Measurements from ENCODE around the gene DNAH12. TPM values are rescaled to one million over a fixed set of nuclear protein-coding genes. Genes with fewer than 3 reads are reported as not detected.
A peak's percentile ranks its signal among the peaks of the same experiment; 100 is the strongest.

The DNAH12 gene, protein sequence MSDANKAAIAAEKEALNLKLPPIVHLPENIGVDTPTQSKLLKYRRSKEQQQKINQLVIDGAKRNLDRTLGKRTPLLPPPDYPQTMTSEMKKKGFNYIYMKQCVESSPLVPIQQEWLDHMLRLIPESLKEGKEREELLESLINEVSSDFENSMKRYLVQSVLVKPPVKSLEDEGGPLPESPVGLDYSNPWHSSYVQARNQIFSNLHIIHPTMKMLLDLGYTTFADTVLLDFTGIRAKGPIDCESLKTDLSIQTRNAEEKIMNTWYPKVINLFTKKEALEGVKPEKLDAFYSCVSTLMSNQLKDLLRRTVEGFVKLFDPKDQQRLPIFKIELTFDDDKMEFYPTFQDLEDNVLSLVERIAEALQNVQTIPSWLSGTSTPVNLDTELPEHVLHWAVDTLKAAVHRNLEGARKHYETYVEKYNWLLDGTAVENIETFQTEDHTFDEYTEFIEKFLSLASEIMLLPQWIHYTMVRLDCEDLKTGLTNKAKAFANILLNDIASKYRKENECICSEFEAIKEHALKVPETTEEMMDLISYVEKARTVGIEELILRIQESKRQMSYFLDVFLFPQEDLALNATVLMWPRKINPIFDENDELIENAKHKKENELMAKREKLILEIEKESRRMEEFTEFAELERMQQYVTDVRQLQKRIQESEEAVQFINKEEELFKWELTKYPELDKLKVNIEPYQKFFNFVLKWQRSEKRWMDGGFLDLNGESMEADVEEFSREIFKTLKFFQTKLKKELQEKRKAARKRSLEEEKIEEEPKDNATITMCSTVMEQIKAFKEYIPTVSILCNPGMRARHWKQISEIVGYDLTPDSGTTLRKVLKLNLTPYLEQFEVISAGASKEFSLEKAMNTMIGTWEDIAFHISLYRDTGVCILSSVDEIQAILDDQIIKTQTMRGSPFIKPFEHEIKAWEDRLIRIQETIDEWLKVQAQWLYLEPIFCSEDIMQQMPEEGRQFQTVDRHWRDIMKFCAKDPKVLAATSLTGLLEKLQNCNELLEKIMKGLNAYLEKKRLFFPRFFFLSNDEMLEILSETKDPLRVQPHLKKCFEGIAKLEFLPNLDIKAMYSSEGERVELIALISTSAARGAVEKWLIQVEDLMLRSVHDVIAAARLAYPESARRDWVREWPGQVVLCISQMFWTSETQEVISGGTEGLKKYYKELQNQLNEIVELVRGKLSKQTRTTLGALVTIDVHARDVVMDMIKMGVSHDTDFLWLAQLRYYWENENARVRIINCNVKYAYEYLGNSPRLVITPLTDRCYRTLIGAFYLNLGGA (N-terminal part only)
- 0.27 TPM for polyA plus RNA-seq (2013, experiment 1 of 2)
- polyA plus RNA-seq (2013, experiment 2 of 2), result 0.18 TPM

DNA sequence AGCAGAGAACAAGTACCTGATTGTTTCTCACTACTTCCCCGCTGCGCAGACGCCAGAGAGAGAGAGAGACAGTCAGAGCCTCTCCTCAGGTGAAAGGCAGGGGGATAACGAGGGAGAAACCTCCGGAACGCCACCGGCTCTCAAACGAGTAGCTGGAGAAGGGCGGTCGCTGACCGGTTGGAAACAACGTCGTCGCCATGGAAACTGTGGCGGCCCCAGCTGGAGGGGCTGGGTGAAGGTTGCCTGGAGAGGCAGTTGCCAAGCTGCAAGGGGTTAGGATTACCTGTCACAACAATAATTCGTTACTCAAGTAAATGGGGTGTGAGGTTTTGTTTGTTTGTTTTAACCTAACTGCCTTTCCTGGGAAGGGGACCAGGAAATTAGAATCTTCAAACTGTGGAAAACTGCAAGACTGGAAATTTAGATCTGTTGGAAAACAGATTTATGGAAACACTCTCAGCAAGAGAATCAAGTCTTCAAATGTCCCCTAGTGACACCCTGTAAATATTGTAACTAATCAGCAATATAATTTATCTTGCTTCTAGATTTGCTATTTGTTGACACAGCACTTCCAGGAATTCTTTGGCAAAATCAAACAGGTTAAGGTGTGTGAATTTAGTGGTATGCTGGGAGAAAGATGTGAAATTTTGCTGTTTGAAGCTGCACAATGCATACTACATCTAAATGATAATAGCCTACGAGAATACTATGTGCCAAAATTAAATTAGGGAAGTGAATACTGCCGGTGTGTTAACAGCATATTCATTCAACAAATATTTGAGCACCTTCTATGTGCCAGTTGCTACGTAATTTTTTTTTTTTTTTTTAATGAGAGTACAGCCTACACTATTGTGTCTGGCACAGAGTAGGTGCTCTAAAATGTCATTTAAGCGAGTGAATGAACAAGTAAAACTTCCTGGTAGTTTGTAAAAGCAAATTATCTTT is at the start of gene DNAH12:
TSS of gene DNAH12 (minus strand) at position 164 of the 945 bp plus-strand sequence. CDS start 1,474 bp downstream, outside the sequence.
- no peak within 1 kb of the TSS for H4K5ac ChIP-seq (ENCODE audit: low read length)
- H3K56ac ChIP-seq (ENCODE audit: low read length), result no peak within 1 kb of the TSS
- H2BK15ac ChIP-seq (replicated peaks; ENCODE audit: low read depth), result no peak within 1 kb of the TSS
- no peaks in the 10 kb centered on the region for H3K4me1 ChIP-seq (ENCODE audit: control insufficient read depth, low read depth, low read length)
- no peak within 1 kb of the TSS for H3K23ac ChIP-seq (ENCODE audit: low read length)
- H3K9ac ChIP-seq (ENCODE audit: low read length), result no peak within 1 kb of the TSS
- no peak within 1 kb of the TSS for H2BK5ac ChIP-seq (ENCODE audit: low read length)
- no peak within 1 kb of the TSS for H3K18ac ChIP-seq (ENCODE audit: low read length)
- H2AK5ac ChIP-seq (ENCODE audit: low read length), result no peak within 1 kb of the TSS
- no peak within 1 kb of the TSS for H2BK120ac ChIP-seq (ENCODE audit: low read depth, low read length)
- no peaks in the 10 kb centered on the region for H3K36me3 ChIP-seq (ENCODE audit: control insufficient read depth, insufficient read depth, low read length)
- H3K4ac ChIP-seq (ENCODE audit: low read depth, low read length), result no peak within 1 kb of the TSS
- WGBS (ENCODE audit: extremely low coverage, insufficient coverage, low lambda C conversion rate), result no CpG with 5 or more reads among the region's 20 CpGs
- H3K27ac ChIP-seq (ENCODE audit: low read depth, low read length), result no peak within 1 kb of the TSS
- no peaks in the 10 kb centered on the region for H3K79me1 ChIP-seq (ENCODE audit: low read length)
- peak; percentile 99 for DNase-seq
- H3K4me2 ChIP-seq (ENCODE audit: low read length), result peak within 1 kb of the TSS; percentile 56
- no peak within 1 kb of the TSS for H3K4me3 ChIP-seq (ENCODE audit: low read length)
- no peaks in the 10 kb centered on the region for H3K27me3 ChIP-seq (ENCODE audit: insufficient read depth, low read length, poor library complexity)
- no peaks in the 10 kb centered on the region for H3K79me2 ChIP-seq (ENCODE audit: control insufficient read depth, insufficient read depth, low read length)
- H4K8ac ChIP-seq (ENCODE audit: low read depth, low read length), result no peak within 1 kb of the TSS

GRCh38 chr3:57592306-57592705 is 48.2 kb upstream of the DNAH12 start:
- Histone ChIP-seq H3K27ac (ENCODE audit: low read depth, low read length) (no peak overlapping the region), H3K23ac (ENCODE audit: low read length) (no peak overlapping the region), H3K18ac (ENCODE audit: low read length) (no peak overlapping the region), H3K79me1 (ENCODE audit: low read length) (no peaks in the 10 kb centered on the region), H3K9ac (ENCODE audit: low read length) (no peak overlapping the region), H3K56ac (ENCODE audit: low read length) (no peak overlapping the region), H2BK120ac (ENCODE audit: low read depth, low read length) (no peak overlapping the region), H2BK15ac (replicated peaks; ENCODE audit: low read depth) (no peak overlapping the region), H2BK5ac (ENCODE audit: low read length) (no peak overlapping the region), H3K4me3 (ENCODE audit: low read length) (no peak overlapping the region), H3K36me3 (ENCODE audit: control insufficient read depth, insufficient read depth, low read length) (no peaks in the 10 kb centered on the region), H3K4ac (ENCODE audit: low read depth, low read length) (no peak overlapping the region), H3K27me3 (ENCODE audit: insufficient read depth, low read length, poor library complexity) (no peaks in the 10 kb centered on the region), H4K5ac (ENCODE audit: low read length) (no peak overlapping the region), H2AK5ac (ENCODE audit: low read length) (no peak overlapping the region), H3K79me2 (ENCODE audit: control insufficient read depth, insufficient read depth, low read length) (peaks cover 79% of the 10 kb centered on the region), H3K4me1 (ENCODE audit: control insufficient read depth, low read depth, low read length) (no peaks in the 10 kb centered on the region), H4K8ac (ENCODE audit: low read depth, low read length) (no peak overlapping the region), H3K4me2 (ENCODE audit: low read length) (no peak overlapping the region)
- DNase-seq, result no peak
- no CpG with 5 or more reads among the region's 6 CpGs for WGBS (ENCODE audit: extremely low coverage, insufficient coverage, low lambda C conversion rate)

DNA sequence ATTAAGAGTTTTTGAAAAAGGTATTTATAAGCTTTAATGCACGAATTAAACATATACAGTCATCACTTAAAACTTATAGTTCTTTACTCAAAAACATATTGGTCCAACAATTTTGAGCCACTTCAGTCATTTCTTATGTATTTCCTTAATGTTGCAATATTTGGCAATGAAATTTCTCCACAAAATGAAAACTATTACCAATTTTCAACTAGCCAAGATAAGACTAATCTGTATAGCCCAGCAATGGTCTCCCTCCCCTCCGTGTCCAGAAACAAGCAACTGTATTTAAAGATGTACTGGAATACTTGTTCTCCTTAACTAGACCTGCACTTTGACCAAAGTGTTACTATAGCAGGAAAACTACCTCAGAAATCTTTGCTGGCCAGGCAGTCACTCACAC is 43.8 kb upstream of the DNAH12 start:
- Histone ChIP-seq H2BK5ac (ENCODE audit: low read length) (no peak overlapping the region), H4K8ac (ENCODE audit: low read depth, low read length) (no peak overlapping the region), H3K4me1 (ENCODE audit: control insufficient read depth, low read depth, low read length) (no peaks in the 10 kb centered on the region), H2BK15ac (replicated peaks; ENCODE audit: low read depth) (no peak overlapping the region), H3K4ac (ENCODE audit: low read depth, low read length) (no peak overlapping the region), H3K79me2 (ENCODE audit: control insufficient read depth, insufficient read depth, low read length) (peaks cover 64% of the 10 kb centered on the region), H3K4me3 (ENCODE audit: low read length) (no peak overlapping the region), H3K79me1 (ENCODE audit: low read length) (peaks cover under 1% of the 10 kb centered on the region), H2BK120ac (ENCODE audit: low read depth, low read length) (no peak overlapping the region), H2AK5ac (ENCODE audit: low read length) (no peak overlapping the region), H3K27ac (ENCODE audit: low read depth, low read length) (no peak overlapping the region), H3K9ac (ENCODE audit: low read length) (no peak overlapping the region), H3K36me3 (ENCODE audit: control insufficient read depth, insufficient read depth, low read length) (no peaks in the 10 kb centered on the region), H3K56ac (ENCODE audit: low read length) (no peak overlapping the region), H3K27me3 (ENCODE audit: insufficient read depth, low read length, poor library complexity) (no peaks in the 10 kb centered on the region), H3K4me2 (ENCODE audit: low read length) (no peak overlapping the region), H3K18ac (ENCODE audit: low read length) (no peak overlapping the region), H4K5ac (ENCODE audit: low read length) (no peak overlapping the region), H3K23ac (ENCODE audit: low read length) (no peak overlapping the region)
- no CpG with 5 or more reads among the region's 2 CpGs for WGBS (ENCODE audit: extremely low coverage, insufficient coverage, low lambda C conversion rate)
- DNase-seq, result no peak

DNA sequence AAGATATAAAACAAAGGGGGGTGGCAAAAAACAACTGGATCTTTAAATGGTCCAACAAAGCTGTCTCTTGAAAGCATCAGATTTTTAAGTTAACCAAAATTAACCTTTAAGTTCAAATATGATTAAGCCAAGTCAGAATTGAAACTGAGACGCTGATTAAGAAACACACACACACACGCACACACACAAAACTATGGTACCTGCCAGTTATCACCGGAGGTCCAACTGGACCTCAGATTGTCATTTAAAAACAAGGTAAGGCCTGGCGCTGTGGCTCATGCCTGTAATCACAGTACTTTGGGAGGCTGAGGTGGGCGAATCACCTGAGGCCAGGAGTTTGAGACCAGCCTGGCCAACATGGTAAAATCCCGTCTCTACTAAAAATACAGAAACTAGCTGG is 42.6 kb upstream of the DNAH12 start:
- H4K5ac ChIP-seq (ENCODE audit: low read length), result no peak overlapping the region
- H3K18ac ChIP-seq (ENCODE audit: low read length), result no peak overlapping the region
- peaks cover 57% of the 10 kb centered on the region for H3K79me2 ChIP-seq (ENCODE audit: control insufficient read depth, insufficient read depth, low read length)
- no peak overlapping the region for H3K23ac ChIP-seq (ENCODE audit: low read length)
- no CpG with 5 or more reads among the region's 6 CpGs for WGBS (ENCODE audit: extremely low coverage, insufficient coverage, low lambda C conversion rate)
- no peak overlapping the region for H2BK15ac ChIP-seq (replicated peaks; ENCODE audit: low read depth)
- H3K27me3 ChIP-seq (ENCODE audit: insufficient read depth, low read length, poor library complexity), result no peaks in the 10 kb centered on the region
- no peak overlapping the region for H2AK5ac ChIP-seq (ENCODE audit: low read length)
- no peak overlapping the region for H2BK120ac ChIP-seq (ENCODE audit: low read depth, low read length)
- H3K79me1 ChIP-seq (ENCODE audit: low read length), result peaks cover 3% of the 10 kb centered on the region
- no peaks in the 10 kb centered on the region for H3K4me1 ChIP-seq (ENCODE audit: control insufficient read depth, low read depth, low read length)
- no peaks in the 10 kb centered on the region for H3K36me3 ChIP-seq (ENCODE audit: control insufficient read depth, insufficient read depth, low read length)
- H3K56ac ChIP-seq (ENCODE audit: low read length), result no peak overlapping the region
- DNase-seq, result no peak
- H4K8ac ChIP-seq (ENCODE audit: low read depth, low read length), result no peak overlapping the region
- no peak overlapping the region for H3K4me2 ChIP-seq (ENCODE audit: low read length)
- H3K27ac ChIP-seq (ENCODE audit: low read depth, low read length), result no peak overlapping the region
- H3K4ac ChIP-seq (ENCODE audit: low read depth, low read length), result no peak overlapping the region
- H3K4me3 ChIP-seq (ENCODE audit: low read length), result no peak overlapping the region
- no peak overlapping the region for H2BK5ac ChIP-seq (ENCODE audit: low read length)
- H3K9ac ChIP-seq (ENCODE audit: low read length), result no peak overlapping the region

DNA sequence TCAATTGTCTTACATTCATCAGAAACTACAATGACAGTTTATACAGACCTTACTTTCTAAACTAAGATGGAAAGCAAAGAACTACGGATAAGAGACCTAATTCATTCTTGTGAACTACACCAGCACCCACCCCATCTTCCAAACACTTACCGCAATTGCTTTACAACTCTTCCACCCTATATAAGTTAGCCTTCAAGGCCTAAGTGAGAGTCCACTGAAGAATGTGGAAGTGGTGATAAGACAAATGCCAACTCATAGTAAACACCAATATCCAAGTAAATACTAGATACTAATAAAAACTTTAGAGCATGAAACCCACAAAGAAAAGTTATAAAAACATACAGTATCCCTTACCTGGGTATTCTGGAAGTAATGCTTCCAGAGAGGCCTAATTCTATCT is 39.4 kb upstream of the DNAH12 start:
- no CpG with 5 or more reads among the region's 2 CpGs for WGBS (ENCODE audit: extremely low coverage, insufficient coverage, low lambda C conversion rate)
- H4K5ac ChIP-seq (ENCODE audit: low read length), result no peak overlapping the region
- no peak overlapping the region for H2BK15ac ChIP-seq (replicated peaks; ENCODE audit: low read depth)
- H3K27ac ChIP-seq (ENCODE audit: low read depth, low read length), result no peak overlapping the region
- no peak overlapping the region for H3K9ac ChIP-seq (ENCODE audit: low read length)
- no peak overlapping the region for H3K4me3 ChIP-seq (ENCODE audit: low read length)
- peaks cover 39% of the 10 kb centered on the region for H3K79me2 ChIP-seq (ENCODE audit: control insufficient read depth, insufficient read depth, low read length)
- H3K79me1 ChIP-seq (ENCODE audit: low read length), result peaks cover 3% of the 10 kb centered on the region
- no peak overlapping the region for H3K23ac ChIP-seq (ENCODE audit: low read length)
- H4K8ac ChIP-seq (ENCODE audit: low read depth, low read length), result no peak overlapping the region
- H3K36me3 ChIP-seq (ENCODE audit: control insufficient read depth, insufficient read depth, low read length), result no peaks in the 10 kb centered on the region
- no peak overlapping the region for H3K4ac ChIP-seq (ENCODE audit: low read depth, low read length)
- no peak overlapping the region for H2AK5ac ChIP-seq (ENCODE audit: low read length)
- no peaks in the 10 kb centered on the region for H3K27me3 ChIP-seq (ENCODE audit: insufficient read depth, low read length, poor library complexity)
- H2BK120ac ChIP-seq (ENCODE audit: low read depth, low read length), result no peak overlapping the region
- no peaks in the 10 kb centered on the region for H3K4me1 ChIP-seq (ENCODE audit: control insufficient read depth, low read depth, low read length)
- H3K4me2 ChIP-seq (ENCODE audit: low read length), result no peak overlapping the region
- no peak overlapping the region for H2BK5ac ChIP-seq (ENCODE audit: low read length)
- no peak for DNase-seq
- H3K56ac ChIP-seq (ENCODE audit: low read length), result no peak overlapping the region
- H3K18ac ChIP-seq (ENCODE audit: low read length), result no peak overlapping the region
